Fibroblast of pulmonary artery (primary cell): ENCODE data around the gene CD226.

Experiments
- DNase-seq: peaks from one replicate; pipeline ENCODE4 v3.0.0-alpha.2; 2010; ENCODE audit warnings: low read depth
- H3K4me3 ChIP-seq: replicated peaks from 2 replicates; pipeline ENCODE4 v1.5.1; 2011; ENCODE audit warnings: low read depth, mild to moderate bottlenecking, control low read depth, low read length, moderate library complexity
- CTCF ChIP-seq: IDR thresholded peaks from 2 replicates; pipeline ENCODE4 v1.5.1; 2011; ENCODE audit warnings: mild to moderate bottlenecking, control low read depth, low read length, inconsistent platforms; ENCODE audit errors: missing control alignments

The CD226 gene

GRCh38 chr18:69814861-69815385 is 132.8 kb downstream of the CD226 start:
- no peak for TF ChIP-seq CTCF
- no peak overlapping the region for H3K4me3 ChIP-seq
- no peak for DNase-seq

- H3K4me3 ChIP-seq = no peak overlapping the region
- no peak for DNase-seq
- no peak for TF ChIP-seq CTCF
These were observed 134.1 kb downstream of the CD226 start for GRCh38 chr18:69813559-69813958.

- TF ChIP-seq CTCF = no peak
- DNase-seq = no peak
- H3K4me3 ChIP-seq = no peak overlapping the region
These were observed 139.3 kb downstream of the CD226 start for GRCh38 chr18:69808399-69808798.

GRCh38 chr18:69804776-69805501 is 142.7 kb downstream of the CD226 start:
- TF ChIP-seq CTCF = no peak
- no peak overlapping the region for H3K4me3 ChIP-seq
- no peak for DNase-seq
